GM21825 (cell line): ENCODE data around the gene PCGF2.
"Not testable (repeated sequence)": the region's sequence is repeated elsewhere in the genome, so short reads cannot be mapped to it uniquely, and the experiment has no call there.

Experiments
- ATAC-seq: cut with Tn5 transposase; IDR thresholded peaks from one replicate; pipeline ENCODE4 v1.9.1; 2021; ENCODE audit warnings: mild to moderate bottlenecking, moderate library complexity; ENCODE audit not compliant: unreplicated experiment

Gene PCGF2

GRCh38 chr17:38748149-38748891 is at the start of gene PCGF2:
TSS of gene PCGF2 (minus strand) at chr17:38748336. CDS start at chr17:38740402, 7,934 bp downstream.
- ATAC-seq = no peak

- ATAC-seq = no peak
These were observed 49.7 kb upstream of the PCGF2 start for GRCh38 chr17:38797828-38798227.

GRCh38 chr17:38797158-38797490 is 49.0 kb upstream of the PCGF2 start:
- ATAC-seq = no peak

GRCh38 chr17:38796451-38797157 is 48.5 kb upstream of the PCGF2 start:
- no peak for ATAC-seq

GRCh38 chr17:38794221-38794620 is 46.1 kb upstream of the PCGF2 start:
- ATAC-seq = no peak

- ATAC-seq = no peak
These were observed 43.0 kb upstream of the PCGF2 start for GRCh38 chr17:38791162-38791561.

GRCh38 chr17:38790148-38790707 is 42.1 kb upstream of the PCGF2 start:
- not testable (repeated sequence) for ATAC-seq

GRCh38 chr17:38789185-38789584 is 41.0 kb upstream of the PCGF2 start:
- ATAC-seq = no peak

- ATAC-seq = not testable (repeated sequence)
These were observed 39.9 kb upstream of the PCGF2 start for GRCh38 chr17:38787999-38788398.

GRCh38 chr17:38786372-38786771 is 38.2 kb upstream of the PCGF2 start:
- ATAC-seq = no peak

GRCh38 chr17:38783227-38783626 is 35.1 kb upstream of the PCGF2 start:
- ATAC-seq = no peak

GRCh38 chr17:38779965-38780752 is 32.0 kb upstream of the PCGF2 start:
- no peak for ATAC-seq

- ATAC-seq = no peak
These were observed 29.6 kb upstream of the PCGF2 start for GRCh38 chr17:38777641-38778250.

GRCh38 chr17:38773258-38773657 is 25.1 kb upstream of the PCGF2 start:
- no peak for ATAC-seq

- no peak for ATAC-seq
These were observed 20.3 kb upstream of the PCGF2 start for GRCh38 chr17:38768417-38768816.

- ATAC-seq = no peak
These were observed 18.2 kb upstream of the PCGF2 start for GRCh38 chr17:38766341-38766740.

- no peak for ATAC-seq
These were observed 14.1 kb upstream of the PCGF2 start for GRCh38 chr17:38762231-38762630.

GRCh38 chr17:38761612-38762011 is 13.5 kb upstream of the PCGF2 start:
- no peak for ATAC-seq

GRCh38 chr17:38753071-38753506 is 5.0 kb upstream of the PCGF2 start:
- ATAC-seq = no peak

GRCh38 chr17:38752308-38753070 is 4.4 kb upstream of the PCGF2 start, which contains the start of gene PSMB3:
TSS of gene PSMB3 (plus strand) at chr17:38752741. CDS start at chr17:38752827, 86 bp downstream.
- ATAC-seq = peak; percentile 75
